GM12874 (cell line): ENCODE data around the gene KHNYN.

ENCODE experiments used
- CTCF ChIP-seq: IDR thresholded peaks from 2 replicates; pipeline ENCODE4 v1.5.1; 2011; ENCODE audit warnings: low read depth, mild to moderate bottlenecking, control low read depth, low read length, moderate library complexity; ENCODE audit not compliant: insufficient read depth

Gene KHNYN

GRCh38 chr14:24414077-24414476, 15.7 kb upstream of the KHNYN start:
- no peak for TF ChIP-seq CTCF

- no peak for TF ChIP-seq CTCF
These were observed 14.9 kb upstream of the KHNYN start for GRCh38 chr14:24414732-24415420.

- no peak for TF ChIP-seq CTCF
These were observed 14.1 kb upstream of the KHNYN start for GRCh38 chr14:24415421-24416253.

GRCh38 chr14:24416254-24416931, 13.4 kb upstream of the KHNYN start:
- no peak for TF ChIP-seq CTCF

GRCh38 chr14:24416932-24417619, 12.7 kb upstream of the KHNYN start:
- TF ChIP-seq CTCF = no peak

GRCh38 chr14:24417832-24418491, 11.8 kb upstream of the KHNYN start:
- no peak for TF ChIP-seq CTCF

GRCh38 chr14:24418492-24418873, 11.3 kb upstream of the KHNYN start:
- TF ChIP-seq CTCF = no peak
